ENCODE data around the gene GGA3.
A peak's percentile ranks its signal among the peaks of the same experiment; 100 is the strongest.
"Not testable (repeated sequence)": the region's sequence is repeated elsewhere in the genome, so short reads cannot be mapped to it uniquely, and the experiment has no call there.

GGA3 gene

DNA sequence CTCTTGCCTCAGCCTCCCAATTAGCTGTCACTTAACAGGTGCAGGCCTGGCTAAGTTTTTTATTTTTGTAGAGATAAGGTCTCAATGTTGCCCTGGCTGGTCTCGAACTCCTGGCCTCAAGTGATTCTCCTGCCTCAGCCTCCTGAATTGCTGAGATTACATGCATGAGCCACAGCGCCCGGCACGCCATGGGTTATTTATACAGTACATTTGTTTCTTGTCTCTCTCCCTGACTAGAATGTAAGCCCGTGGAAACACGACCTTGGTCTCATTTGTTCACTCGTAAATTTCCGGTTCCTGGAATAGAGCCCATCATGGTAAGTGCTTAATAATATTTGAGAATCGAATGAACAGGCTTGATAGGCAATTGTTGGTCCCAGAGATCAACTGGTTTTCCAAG is 25.8 kb upstream of the GGA3 start:
- H3K4me3 ChIP-seq (ENCODE audit: low read depth, low read length) = no peak overlapping the region
- TF ChIP-seq, protein P1, sequence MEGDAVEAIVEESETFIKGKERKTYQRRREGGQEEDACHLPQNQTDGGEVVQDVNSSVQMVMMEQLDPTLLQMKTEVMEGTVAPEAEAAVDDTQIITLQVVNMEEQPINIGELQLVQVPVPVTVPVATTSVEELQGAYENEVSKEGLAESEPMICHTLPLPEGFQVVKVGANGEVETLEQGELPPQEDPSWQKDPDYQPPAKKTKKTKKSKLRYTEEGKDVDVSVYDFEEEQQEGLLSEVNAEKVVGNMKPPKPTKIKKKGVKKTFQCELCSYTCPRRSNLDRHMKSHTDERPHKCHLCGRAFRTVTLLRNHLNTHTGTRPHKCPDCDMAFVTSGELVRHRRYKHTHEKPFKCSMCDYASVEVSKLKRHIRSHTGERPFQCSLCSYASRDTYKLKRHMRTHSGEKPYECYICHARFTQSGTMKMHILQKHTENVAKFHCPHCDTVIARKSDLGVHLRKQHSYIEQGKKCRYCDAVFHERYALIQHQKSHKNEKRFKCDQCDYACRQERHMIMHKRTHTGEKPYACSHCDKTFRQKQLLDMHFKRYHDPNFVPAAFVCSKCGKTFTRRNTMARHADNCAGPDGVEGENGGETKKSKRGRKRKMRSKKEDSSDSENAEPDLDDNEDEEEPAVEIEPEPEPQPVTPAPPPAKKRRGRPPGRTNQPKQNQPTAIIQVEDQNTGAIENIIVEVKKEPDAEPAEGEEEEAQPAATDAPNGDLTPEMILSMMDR (IDR thresholded peaks at IDR 0.05; ENCODE audit: low read depth, low read length) = no peak

DNA sequence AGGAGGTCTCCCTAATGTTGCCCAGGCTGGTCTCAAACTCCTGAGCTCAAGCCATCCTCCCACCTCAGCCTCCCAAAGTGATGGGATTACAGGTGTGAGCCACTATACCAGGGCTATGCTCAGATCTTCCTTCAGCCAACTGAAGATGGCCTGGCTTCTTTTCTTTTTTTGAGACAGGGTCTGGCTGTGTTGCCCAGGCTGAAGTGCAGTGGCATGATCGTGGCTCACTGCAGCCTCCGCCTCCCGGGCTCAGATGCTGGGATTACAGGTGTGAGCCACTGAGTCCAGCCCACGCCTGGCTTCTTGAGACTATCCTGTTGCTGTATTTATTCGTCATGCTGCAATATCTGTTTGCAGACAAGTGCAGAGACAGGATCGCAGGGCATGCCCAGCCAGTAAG is 23.7 kb upstream of the GGA3 start:
- H3K4me3 ChIP-seq (ENCODE audit: low read depth, low read length) = no peak overlapping the region
- TF ChIP-seq, protein P1 (IDR thresholded peaks at IDR 0.05; ENCODE audit: low read depth, low read length) = no peak

DNA sequence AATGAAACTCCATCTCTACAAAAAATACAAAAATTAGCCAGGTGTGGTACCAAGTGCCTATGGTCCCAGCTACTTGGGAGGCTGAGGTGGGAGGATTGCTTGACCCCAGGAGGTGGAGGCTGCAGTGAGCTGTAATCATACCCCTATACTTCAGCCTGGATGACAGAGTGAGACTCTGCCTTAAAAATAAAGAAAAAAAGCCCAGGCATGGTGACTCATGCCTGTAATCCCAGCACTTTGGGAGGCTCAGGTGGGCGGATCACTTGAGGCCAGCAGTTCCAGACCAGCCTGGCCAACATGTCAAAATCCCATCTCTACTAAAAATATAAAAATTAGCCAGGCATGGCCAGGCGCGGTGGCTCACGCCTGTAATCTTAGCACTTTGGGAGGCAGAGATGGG is 18.8 kb upstream of the GGA3 start:
- not testable (repeated sequence) for H3K4me3 ChIP-seq (ENCODE audit: low read depth, low read length)

DNA sequence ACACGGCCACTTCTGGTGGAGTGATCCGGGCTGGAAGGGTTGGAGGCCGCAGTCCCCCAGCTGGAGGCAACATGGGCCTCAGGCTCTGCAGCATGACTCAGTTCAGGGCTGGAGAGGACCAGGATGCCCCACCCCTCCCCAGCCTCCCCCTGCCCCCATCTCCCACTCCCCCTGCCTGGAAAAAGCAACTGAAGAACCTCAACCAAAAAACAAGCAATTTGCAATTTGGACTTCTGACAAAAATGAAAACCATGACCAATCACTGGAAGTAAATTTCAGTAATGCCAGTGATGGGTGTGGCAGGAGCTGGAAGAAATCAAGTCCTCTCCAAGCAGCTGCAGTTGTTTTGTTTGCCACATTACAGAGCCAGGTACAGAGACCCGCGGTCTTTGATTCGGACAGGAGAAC is 16.3 kb upstream of the GGA3 start:
- TF ChIP-seq, protein P1 (IDR thresholded peaks at IDR 0.05; ENCODE audit: low read depth, low read length) = no peak

DNA sequence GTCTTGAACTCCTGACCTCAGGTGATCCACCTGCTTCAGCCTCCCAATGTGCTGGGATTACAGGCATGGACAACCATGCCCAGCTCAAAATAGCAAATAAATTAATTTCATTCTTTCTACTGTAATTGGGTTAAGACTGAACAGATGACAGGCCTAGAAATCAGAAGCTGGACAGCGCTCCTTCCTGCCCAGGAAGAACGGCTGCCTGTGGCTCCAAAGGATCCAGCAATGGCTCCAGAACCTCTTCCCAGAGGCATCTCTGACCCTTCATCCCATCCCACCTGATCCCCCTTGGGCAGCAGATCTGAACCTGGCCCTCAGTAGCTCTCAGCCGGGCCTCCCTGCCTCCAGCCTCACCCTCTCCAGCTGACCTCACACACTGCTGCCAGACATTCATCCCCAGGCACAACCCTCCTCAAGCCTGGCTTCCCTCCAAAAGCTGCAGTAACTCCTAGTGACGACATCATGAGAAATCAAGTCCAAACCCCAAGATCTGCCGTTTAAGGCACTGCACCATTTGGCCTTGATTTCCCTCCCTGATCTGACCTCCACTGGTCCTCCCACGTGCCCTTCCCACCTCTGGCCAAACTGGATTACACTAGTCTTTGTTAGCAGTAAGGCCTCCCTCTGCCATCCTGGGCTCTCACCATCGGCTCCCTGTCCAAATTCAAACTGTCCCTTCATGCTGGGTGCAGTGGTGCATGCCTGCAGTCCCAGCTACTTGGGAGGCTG is 12.7 kb upstream of the GGA3 start:
- TF ChIP-seq, protein P1 (IDR thresholded peaks at IDR 0.05; ENCODE audit: low read depth, low read length) = no peak
- H3K4me3 ChIP-seq (ENCODE audit: low read depth, low read length) = no peak overlapping the region

More for the DNA sequence above, 16.3 kb upstream of the GGA3 start:
- H3K4me3 ChIP-seq (ENCODE audit: low read depth, low read length) = no peak overlapping the region

DNA sequence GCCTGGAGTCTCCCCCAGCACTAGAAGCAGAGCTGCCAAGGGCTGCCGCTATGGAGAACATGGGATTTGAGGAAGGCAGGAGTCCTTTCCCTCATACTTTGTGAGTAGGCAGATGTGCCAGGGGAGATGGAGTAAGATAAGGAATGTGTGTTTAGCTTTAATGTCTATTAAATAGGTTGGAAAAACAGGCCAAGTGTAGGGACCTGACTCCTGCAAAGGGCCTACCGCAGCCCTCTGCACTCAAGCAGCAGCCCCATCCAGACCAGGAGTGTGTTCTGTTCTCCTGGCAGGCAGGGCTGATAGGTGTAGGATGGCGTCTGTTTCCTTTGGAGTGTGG is 11.4 kb upstream of the GGA3 start:
- TF ChIP-seq, protein P1 (IDR thresholded peaks at IDR 0.05; ENCODE audit: low read depth, low read length) = no peak
- H3K4me3 ChIP-seq (ENCODE audit: low read depth, low read length) = no peak overlapping the region

DNA sequence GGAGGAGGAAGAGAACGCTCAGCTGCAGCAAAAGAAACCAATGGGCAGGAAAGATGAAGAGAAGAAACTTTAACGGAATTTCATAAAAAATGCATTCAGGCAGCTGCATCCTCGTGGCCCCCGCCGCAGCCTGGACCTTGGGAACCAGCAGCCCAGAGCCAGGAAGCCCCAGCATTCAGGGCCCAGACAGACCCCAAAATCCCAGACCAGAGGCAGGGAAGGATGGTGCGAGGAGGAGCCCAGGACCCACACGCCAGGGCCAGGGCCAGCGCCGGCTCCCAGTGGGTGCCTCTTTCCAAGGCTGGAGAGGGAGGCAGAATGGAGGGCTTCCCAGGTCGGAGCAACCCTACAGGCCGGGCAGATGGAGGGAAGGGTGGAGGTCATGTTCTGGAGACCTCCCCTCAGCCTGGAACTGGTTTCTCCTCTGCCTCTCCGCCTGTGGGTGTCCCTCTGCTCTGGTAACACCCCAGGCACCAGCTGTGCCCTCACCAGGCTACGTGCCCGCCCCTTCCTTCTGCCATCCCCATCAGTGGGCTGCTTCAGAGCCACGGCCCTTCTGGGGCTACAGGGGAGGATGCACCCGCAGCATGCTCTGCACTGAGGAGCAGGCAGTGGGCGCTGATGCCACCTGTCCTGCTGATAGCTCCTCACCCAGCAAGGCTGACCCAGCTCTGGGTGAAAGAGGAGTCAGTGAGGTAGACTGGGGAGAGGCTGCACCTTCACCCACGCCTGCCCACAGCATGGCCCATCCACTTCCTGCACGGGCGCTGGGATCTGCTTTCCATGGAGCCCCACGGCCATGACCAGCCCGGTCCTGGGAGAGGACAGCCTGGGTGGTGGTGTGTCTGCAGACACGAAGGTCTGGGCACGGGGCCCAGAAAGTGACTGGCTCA is 10.8 kb upstream of the GGA3 start:
- peak overlapping the region; percentile 72 for H3K4me3 ChIP-seq (ENCODE audit: low read depth, low read length)
- TF ChIP-seq, protein P1 (IDR thresholded peaks at IDR 0.05; ENCODE audit: low read depth, low read length) = no peak

Measured in WI38 (cell line).